Measurements from ENCODE around the gene MOCS2.

DNA sequence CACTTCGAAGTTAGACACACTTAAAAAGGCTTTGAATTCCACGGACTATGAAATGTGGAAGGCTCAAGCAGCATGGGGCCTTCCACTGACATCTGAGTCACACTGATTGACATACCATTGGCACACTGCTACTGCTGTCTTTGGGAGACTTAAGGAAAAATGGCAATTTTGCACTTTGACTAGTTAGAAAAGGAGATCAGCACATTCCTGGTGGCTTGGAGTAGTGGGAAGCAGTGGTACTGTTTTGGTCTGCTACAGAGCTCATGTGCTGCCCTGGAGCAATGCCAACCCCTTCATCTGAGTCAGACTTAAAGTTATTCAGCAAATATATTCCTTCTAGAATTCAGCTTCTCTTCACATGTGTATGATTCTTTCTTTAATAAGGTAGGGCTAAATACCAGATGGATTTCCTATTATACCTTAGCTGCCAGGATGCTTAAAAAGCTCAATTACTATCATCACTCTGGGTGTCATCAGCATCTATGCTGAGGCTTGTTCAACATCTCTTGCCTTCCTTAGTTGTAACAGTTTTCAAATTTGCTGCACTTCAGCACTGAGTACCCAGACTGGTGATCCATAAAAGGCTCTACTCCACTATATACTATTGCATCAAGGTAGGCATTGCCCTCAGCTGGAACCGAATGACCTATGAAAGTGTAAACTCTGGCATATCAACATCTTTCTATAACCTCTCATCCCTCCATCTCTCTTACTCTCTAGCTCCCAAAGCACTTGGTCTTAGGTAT is 42.3 kb upstream of the MOCS2 start:
- TF ChIP-seq SP1 (IDR thresholded peaks at IDR 0.05; ENCODE audit: low read depth, low read length) (no peak), POLR2AphosphoS5 (IDR thresholded peaks at IDR 0.05; ENCODE audit: low read length) (no peak), E2F4 (IDR thresholded peaks at IDR 0.05; ENCODE audit: low read depth, low read length) (no peak), CTCF (IDR thresholded peaks at IDR 0.05 in 2 of 3, conservative IDR thresholded peaks at IDR 0.05 in 1 of 3; ENCODE audit: control insufficient read depth in 2 of 3, extremely low read depth in 1 of 3, insufficient read depth in 1 of 3, low read depth in 3 of 3, low read length in 3 of 3) (no peak), POLR2A (IDR thresholded peaks at IDR 0.05; ENCODE audit: low read depth, low read length) (no peak), EZH2 (IDR thresholded peaks at IDR 0.05; ENCODE audit: borderline replicate concordance, control insufficient read depth, low read depth, low read length) (no peak), FOXK2 (IDR thresholded peaks at IDR 0.05) (no peak), CEBPB (IDR thresholded peaks at IDR 0.05; ENCODE audit: borderline replicate concordance in 1 of 2, low read depth in 2 of 2, low read length in 2 of 2) (no peak), YBX1 (IDR thresholded peaks at IDR 0.05) (no peak), TAF1 (IDR thresholded peaks at IDR 0.05; ENCODE audit: borderline replicate concordance, low read depth, low read length) (no peak), TBL1XR1 (IDR thresholded peaks at IDR 0.05; ENCODE audit: low read depth, low read length) (no peak), NBN (IDR thresholded peaks at IDR 0.05) (no peak)
- TF ChIP-seq, protein P1, sequence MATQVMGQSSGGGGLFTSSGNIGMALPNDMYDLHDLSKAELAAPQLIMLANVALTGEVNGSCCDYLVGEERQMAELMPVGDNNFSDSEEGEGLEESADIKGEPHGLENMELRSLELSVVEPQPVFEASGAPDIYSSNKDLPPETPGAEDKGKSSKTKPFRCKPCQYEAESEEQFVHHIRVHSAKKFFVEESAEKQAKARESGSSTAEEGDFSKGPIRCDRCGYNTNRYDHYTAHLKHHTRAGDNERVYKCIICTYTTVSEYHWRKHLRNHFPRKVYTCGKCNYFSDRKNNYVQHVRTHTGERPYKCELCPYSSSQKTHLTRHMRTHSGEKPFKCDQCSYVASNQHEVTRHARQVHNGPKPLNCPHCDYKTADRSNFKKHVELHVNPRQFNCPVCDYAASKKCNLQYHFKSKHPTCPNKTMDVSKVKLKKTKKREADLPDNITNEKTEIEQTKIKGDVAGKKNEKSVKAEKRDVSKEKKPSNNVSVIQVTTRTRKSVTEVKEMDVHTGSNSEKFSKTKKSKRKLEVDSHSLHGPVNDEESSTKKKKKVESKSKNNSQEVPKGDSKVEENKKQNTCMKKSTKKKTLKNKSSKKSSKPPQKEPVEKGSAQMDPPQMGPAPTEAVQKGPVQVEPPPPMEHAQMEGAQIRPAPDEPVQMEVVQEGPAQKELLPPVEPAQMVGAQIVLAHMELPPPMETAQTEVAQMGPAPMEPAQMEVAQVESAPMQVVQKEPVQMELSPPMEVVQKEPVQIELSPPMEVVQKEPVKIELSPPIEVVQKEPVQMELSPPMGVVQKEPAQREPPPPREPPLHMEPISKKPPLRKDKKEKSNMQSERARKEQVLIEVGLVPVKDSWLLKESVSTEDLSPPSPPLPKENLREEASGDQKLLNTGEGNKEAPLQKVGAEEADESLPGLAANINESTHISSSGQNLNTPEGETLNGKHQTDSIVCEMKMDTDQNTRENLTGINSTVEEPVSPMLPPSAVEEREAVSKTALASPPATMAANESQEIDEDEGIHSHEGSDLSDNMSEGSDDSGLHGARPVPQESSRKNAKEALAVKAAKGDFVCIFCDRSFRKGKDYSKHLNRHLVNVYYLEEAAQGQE (IDR thresholded peaks at IDR 0.05; ENCODE audit: low read depth, low read length) = no peak
